ENCODE measurements around the gene MRGPRF. TPM values are rescaled to one million over a fixed set of nuclear protein-coding genes. Genes with fewer than 3 reads are reported as not detected.
"Not testable (repeated sequence)": the region's sequence is repeated elsewhere in the genome, so short reads cannot be mapped to it uniquely, and the experiment has no call there.

MRGPRF gene
- total RNA-seq, 1 donor from 2014 or later = not detected

GRCh38 chr11:69003301-69003865 lies 9.7 kb downstream of the MRGPRF start:
- intact Hi-C loops (cut with micrococcal nuclease) = no loop called here

GRCh38 chr11:69002570-69003231 lies 10.3 kb downstream of the MRGPRF start:
- intact Hi-C loops (cut with micrococcal nuclease) = no loop called here

- intact Hi-C loops (cut with micrococcal nuclease) = no loop called here
These were observed 10.9 kb downstream of the MRGPRF start for GRCh38 chr11:69002110-69002569.

GRCh38 chr11:69001243-69002081 lies 11.6 kb downstream of the MRGPRF start:
- intact Hi-C loops (cut with micrococcal nuclease) = no loop called here

- intact Hi-C loops (cut with micrococcal nuclease) = no loop called here
These were observed 12.2 kb downstream of the MRGPRF start for GRCh38 chr11:69000831-69001242.

- intact Hi-C loops (cut with micrococcal nuclease) = no loop called here
These were observed 12.7 kb downstream of the MRGPRF start for GRCh38 chr11:69000391-69000790.

GRCh38 chr11:68999748-69000355 lies 13.2 kb downstream of the MRGPRF start:
- intact Hi-C loops (cut with micrococcal nuclease) = not testable (repeated sequence)

GRCh38 chr11:68999093-68999747 lies 13.8 kb downstream of the MRGPRF start:
- intact Hi-C loops (cut with micrococcal nuclease) = no loop called here

- intact Hi-C loops (cut with micrococcal nuclease) = no loop called here
These were observed 14.6 kb downstream of the MRGPRF start for GRCh38 chr11:68998390-68998911.

GRCh38 chr11:68997995-68998348 lies 15.1 kb downstream of the MRGPRF start:
- intact Hi-C loops (cut with micrococcal nuclease) = no loop called here

GRCh38 chr11:68997124-68997994 lies 15.7 kb downstream of the MRGPRF start:
- intact Hi-C loops (cut with micrococcal nuclease) = no loop called here

- intact Hi-C loops (cut with micrococcal nuclease) = no loop called here
These were observed 16.5 kb downstream of the MRGPRF start for GRCh38 chr11:68996376-68997123.

GRCh38 chr11:68994894-68995285 lies 18.2 kb downstream of the MRGPRF start:
- intact Hi-C loops (cut with micrococcal nuclease) = no loop called here

GRCh38 chr11:68994161-68994893 lies 18.7 kb downstream of the MRGPRF start:
- intact Hi-C loops (cut with micrococcal nuclease) = no loop called here

- intact Hi-C loops (cut with micrococcal nuclease) = no loop called here
These were observed 19.5 kb downstream of the MRGPRF start for GRCh38 chr11:68993546-68993945.

GRCh38 chr11:68992743-68993255 lies 20.2 kb downstream of the MRGPRF start:
- intact Hi-C loops (cut with micrococcal nuclease) = no loop called here

GRCh38 chr11:68990995-68991780 lies 21.9 kb downstream of the MRGPRF start:
- intact Hi-C loops (cut with micrococcal nuclease) = no loop called here

All from T-helper 2 cell treated with Interferon-gamma antibody and Interleukin-4, amounts not matched to agents 100 ng/mL and 5 ng/mL, for 36 hours (primary cell).